ENCODE results near the gene C10orf62. TPM values are rescaled to one million over a fixed set of nuclear protein-coding genes. Genes with fewer than 3 reads are reported as not detected.

The C10orf62 gene
- total and polyA plus RNA-seq, 2 experiments from 2014 or later, result not detected

GRCh38 chr10:97590082-97590747 lies 694 bp downstream of the C10orf62 start (continued):
- no peak for TF ChIP-seq ZNF462 (CRISPR knock-in tag; IDR thresholded peaks at IDR 0.05)
- TF ChIP-seq ZNF331 (CRISPR knock-in tag; IDR thresholded peaks at IDR 0.05; ENCODE audit: low read depth), result no peak

DNA sequence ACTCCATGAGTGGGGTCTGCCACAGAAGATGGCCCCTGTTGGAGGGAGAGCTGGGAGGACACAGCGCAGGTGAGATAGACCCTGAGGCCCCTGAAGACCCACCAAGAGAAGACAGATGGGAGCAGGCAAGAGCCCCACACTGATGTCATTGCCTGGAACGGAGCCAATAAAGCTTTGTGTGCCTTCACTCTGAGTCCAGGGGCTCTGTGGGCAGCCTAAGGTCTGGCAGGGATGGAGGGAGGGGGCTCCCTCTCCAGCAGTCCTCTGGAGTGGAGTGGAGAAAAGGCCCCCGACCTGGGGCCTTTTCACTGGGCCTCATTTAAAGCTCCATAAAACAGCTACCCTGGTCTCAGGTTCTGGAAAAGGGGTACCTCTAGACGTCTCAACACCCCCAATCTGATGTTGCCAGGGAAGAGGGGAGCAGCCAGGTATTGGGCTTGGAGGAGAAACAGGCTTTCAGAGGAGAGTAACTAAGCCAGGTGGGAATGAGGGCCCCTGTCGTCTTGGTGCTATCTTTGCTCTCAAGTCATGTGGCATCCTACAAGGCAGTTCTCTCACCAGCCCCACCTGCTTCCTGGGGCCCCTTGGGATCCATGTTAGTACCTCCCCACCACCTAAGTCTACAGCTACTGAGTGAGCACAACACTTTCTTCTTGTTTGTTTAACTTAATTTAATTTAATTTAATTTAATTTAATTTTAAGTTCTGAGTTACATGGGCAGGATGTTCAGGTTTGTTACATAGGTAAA lies 1.4 kb downstream of the C10orf62 start:
- Histone ChIP-seq H3K79me2 (replicated peaks; ENCODE audit: insufficient read depth) (no peaks in the 10 kb centered on the region), H2AFZ (no peak overlapping the region), H3K27me3 (ENCODE audit: insufficient read depth) (no peaks in the 10 kb centered on the region), H3K36me3 (ENCODE audit: insufficient read depth) (no peaks in the 10 kb centered on the region), H3K4me2 (no peak overlapping the region), H3K27ac (ENCODE audit: low read depth) (no peak overlapping the region), H3K4me1 (ENCODE audit: insufficient read depth) (no peaks in the 10 kb centered on the region), H3F3A (replicated peaks; ENCODE audit: low read depth) (no peaks in the 10 kb centered on the region), H3K9me2 (ENCODE audit: insufficient read depth) (0 out of 2 replicates have a peak, but pooled peaks cover 3% of the 10 kb centered on the region), H3K4me3 (no peak overlapping the region), H4K20me1 (replicated peaks; ENCODE audit: insufficient read depth) (no peaks in the 10 kb centered on the region)
- Mint-ChIP-seq H3K27ac (no peak overlapping the region), H3K36me3 (ENCODE audit: low read depth) (no peaks in the 10 kb centered on the region), H3K9me3 (no peaks in the 10 kb centered on the region), H3K27me3 (ENCODE audit: insufficient read depth, low read depth, poor library complexity) (peaks cover 6% of the 10 kb centered on the region), H3K4me3 (no peak overlapping the region), H3K4me1 (no peaks in the 10 kb centered on the region)
- ATAC-seq, result no peak
- no peak for DNase-seq (ENCODE audit: low spot score)
- no peak for TF ChIP-seq NANOG (IDR thresholded peaks at IDR 0.05; ENCODE audit: borderline replicate concordance)
- TF ChIP-seq STAT1 (IDR thresholded peaks at IDR 0.05; ENCODE audit: unreplicated experiment), result no peak
- TF ChIP-seq, protein P1, sequence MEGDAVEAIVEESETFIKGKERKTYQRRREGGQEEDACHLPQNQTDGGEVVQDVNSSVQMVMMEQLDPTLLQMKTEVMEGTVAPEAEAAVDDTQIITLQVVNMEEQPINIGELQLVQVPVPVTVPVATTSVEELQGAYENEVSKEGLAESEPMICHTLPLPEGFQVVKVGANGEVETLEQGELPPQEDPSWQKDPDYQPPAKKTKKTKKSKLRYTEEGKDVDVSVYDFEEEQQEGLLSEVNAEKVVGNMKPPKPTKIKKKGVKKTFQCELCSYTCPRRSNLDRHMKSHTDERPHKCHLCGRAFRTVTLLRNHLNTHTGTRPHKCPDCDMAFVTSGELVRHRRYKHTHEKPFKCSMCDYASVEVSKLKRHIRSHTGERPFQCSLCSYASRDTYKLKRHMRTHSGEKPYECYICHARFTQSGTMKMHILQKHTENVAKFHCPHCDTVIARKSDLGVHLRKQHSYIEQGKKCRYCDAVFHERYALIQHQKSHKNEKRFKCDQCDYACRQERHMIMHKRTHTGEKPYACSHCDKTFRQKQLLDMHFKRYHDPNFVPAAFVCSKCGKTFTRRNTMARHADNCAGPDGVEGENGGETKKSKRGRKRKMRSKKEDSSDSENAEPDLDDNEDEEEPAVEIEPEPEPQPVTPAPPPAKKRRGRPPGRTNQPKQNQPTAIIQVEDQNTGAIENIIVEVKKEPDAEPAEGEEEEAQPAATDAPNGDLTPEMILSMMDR (conservative IDR thresholded peaks at IDR 0.05; ENCODE audit: low read depth in 2 of 2), result no peak
- no peak for TF ChIP-seq ZNF114 (CRISPR knock-in tag; IDR thresholded peaks at IDR 0.05)
- no peak for TF ChIP-seq ZNF462 (CRISPR knock-in tag; IDR thresholded peaks at IDR 0.05)
